Endothelial cell of umbilical vein (primary cell): Measurements from ENCODE around the gene NRCAM. TPM values are rescaled to one million over a fixed set of nuclear protein-coding genes. Genes with fewer than 3 reads are reported as not detected.

ENCODE experiments used
- BruUV-seq: library from RNA; stranded (reverse); fragments of 400-500 nt; replicated peaks from 2 replicates; lab custom pipeline; 2021; lab: Mats Ljungman, UMichigan
- CTCF ChIA-PET: fragments of 300-600, 350-600 bp; sonication (Branson Sonifier 250); formaldehyde crosslinking; loops from one replicate; lab custom pipeline; 2021; ENCODE audit warnings: antibody characterized with exemption, inconsistent platforms; lab: Charles Lee
- POLR2A ChIA-PET: fragments of 300-600, 350-600 bp; sonication (Branson Sonifier 250); formaldehyde crosslinking; loops from one replicate; lab custom pipeline; 2021; ENCODE audit warnings: antibody characterized with exemption, inconsistent platforms; lab: Charles Lee
- DNase-seq: peaks from one replicate; pipeline ENCODE4 v3.0.0-alpha.2; 2011; ENCODE audit warnings: low read depth, low spot score
- FAIRE-seq: peaks from 2 replicates; lab custom pipeline; 2011; peaks lifted over from hg19 to GRCh38; lab: Jason Lieb, UNC
- H2AFZ ChIP-seq: 2 replicates; pipeline ENCODE4 v1.6.0; 2012; ENCODE audit warnings: low read depth, low read length, control low read depth, inconsistent platforms
- H3K27ac ChIP-seq: 2 replicates; pipeline ENCODE4 v1.5.1; 2011; ENCODE audit warnings: low read depth, mild to moderate bottlenecking, control low read depth, low read length, moderate library complexity; ENCODE audit not compliant: insufficient read depth
- H3K27me3 ChIP-seq, 2 experiments: 2 replicates each; pipeline versions ENCODE4 v1.6.0 to v1.6.1; 2011; ENCODE audit warnings: low read length in 2 of 2, mixed read lengths in 1 of 2; ENCODE audit not compliant: control insufficient read depth in 2 of 2, insufficient read depth in 2 of 2
- H3K36me3 ChIP-seq, 2 experiments: 2 replicates in 1 of 2; 3 replicates in 1 of 2; pipeline ENCODE4 v1.5.1; 2011; ENCODE audit warnings: low read length in 2 of 2, mild to moderate bottlenecking in 1 of 2, moderate library complexity in 1 of 2; ENCODE audit not compliant: control insufficient read depth in 2 of 2, insufficient read depth in 2 of 2; ENCODE audit errors: extremely low read depth in 1 of 2
- H3K4me1 ChIP-seq: 3 replicates; pipeline ENCODE4 v1.5.1; 2011; ENCODE audit warnings: mild to moderate bottlenecking, low read length; ENCODE audit not compliant: control insufficient read depth, insufficient read depth; ENCODE audit errors: extremely low read depth
- H3K4me2 ChIP-seq: 2 replicates; pipeline ENCODE4 v1.6.1; 2011; ENCODE audit warnings: low read length, control low read depth, mixed read lengths; ENCODE audit not compliant: insufficient read depth
- H3K4me3 ChIP-seq, 3 experiments: fragments of 200-600 bp in 1 of 3; sonication (generic), shearing (Covaris generic) in 1 of 3; replicated peaks in 1 of 3; 2 replicates each; pipeline ENCODE4 v1.5.1; 2011 to 2016; ENCODE audit warnings: control low read depth in 3 of 3, low read length in 3 of 3, mild to moderate bottlenecking in 2 of 3, inconsistent platforms in 1 of 3, low read depth in 1 of 3, moderate library complexity in 1 of 3; ENCODE audit not compliant: insufficient read depth in 1 of 3
- H3K79me2 ChIP-seq: 2 replicates; pipeline ENCODE4 v1.6.0; 2012; ENCODE audit warnings: low read length, inconsistent platforms; ENCODE audit not compliant: control insufficient read depth, insufficient read depth
- H3K9ac ChIP-seq: replicated peaks from 2 replicates; pipeline ENCODE3; 2011; ENCODE audit warnings: low read length, control low read depth; ENCODE audit not compliant: insufficient read depth; ENCODE audit errors: extremely low read depth
- H3K9me1 ChIP-seq: replicated peaks from 3 replicates; pipeline ENCODE4 v1.6.0; 2011; ENCODE audit warnings: mild to moderate bottlenecking, low read length; ENCODE audit not compliant: control insufficient read depth, insufficient read depth; ENCODE audit errors: extremely low read depth
- H3K9me3 ChIP-seq: replicated peaks from 2 replicates; pipeline ENCODE4 v1.5.1; 2012; ENCODE audit warnings: low read length, inconsistent platforms; ENCODE audit not compliant: control insufficient read depth, insufficient read depth
- H4K20me1 ChIP-seq: replicated peaks from 2 replicates; pipeline ENCODE3; 2011; ENCODE audit warnings: mild to moderate bottlenecking, low read length; ENCODE audit not compliant: control insufficient read depth, insufficient read depth; ENCODE audit errors: extremely low read depth
- CTCF ChIP-seq, 2 donors: IDR thresholded peaks; 1 replicate in 1 of 2; 2 replicates in 1 of 2; pipeline ENCODE4 v1.5.1; 2011; ENCODE audit warnings: low read length in 2 of 2, mild to moderate bottlenecking in 2 of 2, moderate library complexity in 2 of 2, control low read depth in 1 of 2, inconsistent platforms in 1 of 2, low read depth in 1 of 2; ENCODE audit not compliant: insufficient read depth in 1 of 2; ENCODE audit errors: extremely low read depth in 1 of 2
- EZH2 ChIP-seq: IDR thresholded peaks from 2 replicates; pipeline ENCODE4 v1.6.1; 2012; ENCODE audit warnings: borderline replicate concordance, low read depth, mild to moderate bottlenecking, moderate library complexity, low read length, inconsistent platforms; ENCODE audit not compliant: severe bottlenecking
- FOS ChIP-seq: IDR thresholded peaks from 2 replicates; pipeline ENCODE4 v1.6.1; 2011; ENCODE audit warnings: mild to moderate bottlenecking, low read length, moderate library complexity, borderline replicate concordance; ENCODE audit not compliant: insufficient read depth
- GATA2 ChIP-seq: IDR thresholded peaks from 2 replicates; pipeline ENCODE4 v1.7.0; 2011; ENCODE audit warnings: low read depth, mild to moderate bottlenecking, moderate library complexity, mixed read lengths, low read length; ENCODE audit not compliant: insufficient read length, insufficient read depth
- JUN ChIP-seq: IDR thresholded peaks from 2 replicates; pipeline ENCODE4 v1.6.1; 2011; ENCODE audit warnings: borderline replicate concordance, low read depth; ENCODE audit not compliant: insufficient read length, insufficient read depth
- MAX ChIP-seq: IDR thresholded peaks from 2 replicates; pipeline ENCODE4 v1.6.1; 2011; ENCODE audit not compliant: insufficient read depth, insufficient read length
- MYC ChIP-seq: IDR thresholded peaks from one replicate; pipeline ENCODE4 v1.6.1; 2011; ENCODE audit warnings: mild to moderate bottlenecking, low read depth, low read length
- POLR2A ChIP-seq: IDR thresholded peaks from 2 replicates; pipeline ENCODE4 v1.6.1; 2012; ENCODE audit warnings: low read depth, mild to moderate bottlenecking, control low read depth, low read length
- dilution Hi-C: fragments of 300-500 bp; cut with MboI; formaldehyde crosslinking; loops from one replicate; pipeline ENCODE4 v1.15.0; 2019; ENCODE audit warnings: low sequenced_read_pairs; ENCODE audit not compliant: extremely low pct_ligation_motif_present
- intact Hi-C: fragments of 100-400 bp; cut with micrococcal nuclease; formaldehyde crosslinking; loops from one replicate; pipeline ENCODE4 v1.10.0; 2022
- polyA plus RNA-seq, 4 experiments: library from polyadenylated mRNA; depleted of rRNA in 3 of 4; stranded (reverse) in 3 of 4; unstranded in 1 of 4; fragments of >200 nt; gene quantifications; 2 replicates each; pipeline versions ENCODE4 v1.2.1 to v1.2.3, GENCODE V29; 2011 to 2012; ENCODE audit warnings: missing spikeins in 1 of 4
- total RNA-seq: library from RNA; stranded (reverse); gene quantifications from 2 replicates; pipeline ENCODE4 v1.2.3, GENCODE V29; 2021

Gene NRCAM
- total and polyA plus RNA-seq, 2 donors (not counting 3 experiments of a cell fraction or from before 2014, with no cell fraction given): 26.0 to 47.6 TPM

GRCh38 chr7:108136191-108136688 lies 320.0 kb downstream of the NRCAM start:
- Histone ChIP-seq H3K9me1 (no peaks in the 10 kb centered on the region), H3K36me3 (no peaks in the 10 kb centered on the region), H3K4me3 (no peak overlapping the region), H3K4me2 (no peak overlapping the region), H3K79me2 (no peaks in the 10 kb centered on the region), H3K27ac (no peak overlapping the region), H3K9ac (no peak overlapping the region), H4K20me1 (no peaks in the 10 kb centered on the region), H3K9me3 (no peaks in the 10 kb centered on the region), H3K4me1 (peaks cover 2% of the 10 kb centered on the region), H2AFZ (no peak overlapping the region), H3K27me3 (no peaks in the 10 kb centered on the region)
- intact Hi-C loops (no loop called here), dilution Hi-C loops (no loop called here)
- FAIRE-seq (no peak), DNase-seq (no peak)
- no TSS peak for BruUV-seq
- POLR2A ChIA-PET: no interaction called here
- CTCF ChIA-PET: interaction anchor here (1.4 kb wide), 1 partner anchor 10 kb away, joined by 4 read pairs; no protein-coding TSS in a partner anchor
- TF ChIP-seq POLR2A (no peak), GATA2 (no peak), JUN (peak; percentile 7)

- Histone ChIP-seq H2AFZ (no peak overlapping the region), H3K4me1 (peaks cover 2% of the 10 kb centered on the region), H3K79me2 (no peaks in the 10 kb centered on the region), H3K9me1 (no peaks in the 10 kb centered on the region), H3K9ac (no peak overlapping the region), H4K20me1 (no peaks in the 10 kb centered on the region), H3K4me3 (no peak overlapping the region), H3K36me3 (no peaks in the 10 kb centered on the region), H3K4me2 (no peak overlapping the region), H3K9me3 (no peaks in the 10 kb centered on the region), H3K27ac (no peak overlapping the region), H3K27me3 (no peaks in the 10 kb centered on the region)
- intact Hi-C loops (no loop called here), dilution Hi-C loops (no loop called here)
- DNase-seq (no peak), FAIRE-seq (no peak)
- BruUV-seq: no TSS peak
- POLR2A ChIA-PET: no interaction called here
- CTCF ChIA-PET: interaction anchor here (1.0 to 1.4 kb wide), 2 partner anchors 10 to 26 kb away, joined by 3 to 4 read pairs; no protein-coding TSS in a partner anchor
- TF ChIP-seq CTCF (IDR thresholded peaks at IDR 0.05; ENCODE audit: extremely low read depth in 1 of 2, insufficient read depth in 1 of 2, low read depth in 1 of 2, low read length in 2 of 2) (no peak), MYC (no peak), JUN (no peak), FOS (no peak), EZH2 (no peak), POLR2A (no peak), MAX (no peak)
Measured at GRCh38 chr7:108135446-108136190, 320.6 kb downstream of the NRCAM start.
